ENCODE data around the gene EIF1.

- TF ChIP-seq POLR2A (IDR thresholded peaks at IDR 0.05; ENCODE audit: low read length) (no peak), GATA1 (IDR thresholded peaks at IDR 0.05; ENCODE audit: low read depth, low read length) (no peak)
These were observed 33.7 kb upstream of the EIF1 start for GRCh38 chr17:41654678-41655607.

Measured in erythroblast (primary cell).